HG03135 (cell line): ENCODE measurements around the gene FRMD4A.
"Not testable (repeated sequence)": the region's sequence is repeated elsewhere in the genome, so short reads cannot be mapped to it uniquely, and the experiment has no call there.

Experiments used
- ATAC-seq: cut with Tn5 transposase; IDR thresholded peaks from one replicate; pipeline ENCODE4 v1.9.1; 2021; ENCODE audit warnings: mild to moderate bottlenecking, moderate library complexity; ENCODE audit not compliant: unreplicated experiment

FRMD4A gene

DNA sequence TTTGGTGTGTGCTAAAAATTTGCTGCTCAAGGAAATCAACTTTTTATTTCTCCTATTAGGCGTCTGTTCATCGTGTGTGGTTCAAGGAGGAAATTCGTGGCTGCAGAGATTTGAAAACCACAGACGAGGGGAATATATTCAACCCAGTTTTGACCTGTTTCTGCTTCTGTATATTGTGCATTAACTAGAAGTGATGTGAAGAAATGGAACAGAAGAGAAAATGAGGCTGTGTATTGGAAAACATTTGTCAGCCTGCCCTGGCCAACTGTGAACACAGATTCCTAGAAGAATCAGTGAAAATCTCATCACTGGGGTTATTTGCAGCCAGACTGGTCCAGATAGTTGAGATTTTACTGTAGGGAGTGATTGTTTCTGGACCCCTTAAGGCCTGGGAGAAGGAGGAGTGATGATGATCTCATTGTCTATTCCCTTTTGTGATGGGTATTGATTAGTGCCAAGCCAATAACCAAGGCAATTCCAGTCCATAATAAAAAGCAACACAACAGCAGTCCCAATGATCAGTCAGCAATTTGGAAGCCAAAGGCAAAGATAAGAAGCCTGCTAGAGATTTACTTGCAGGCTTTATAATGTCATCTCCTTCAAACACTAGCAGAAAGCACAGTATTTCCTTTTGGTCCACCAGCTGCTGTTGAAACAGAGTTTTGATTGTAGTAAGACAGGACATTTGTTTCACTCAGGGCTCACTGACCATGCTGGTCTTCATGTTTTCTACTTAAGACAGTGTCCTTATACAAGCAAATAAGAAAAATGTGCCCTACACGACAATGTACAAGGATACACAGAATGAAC is 404.5 kb downstream of the FRMD4A start:
- no peak for ATAC-seq

GRCh38 chr10:13924040-13924725 is 406.5 kb downstream of the FRMD4A start:
- ATAC-seq, result no peak

- ATAC-seq, result no peak
Measured at GRCh38 chr10:13922586-13922985, 408.1 kb downstream of the FRMD4A start.

DNA sequence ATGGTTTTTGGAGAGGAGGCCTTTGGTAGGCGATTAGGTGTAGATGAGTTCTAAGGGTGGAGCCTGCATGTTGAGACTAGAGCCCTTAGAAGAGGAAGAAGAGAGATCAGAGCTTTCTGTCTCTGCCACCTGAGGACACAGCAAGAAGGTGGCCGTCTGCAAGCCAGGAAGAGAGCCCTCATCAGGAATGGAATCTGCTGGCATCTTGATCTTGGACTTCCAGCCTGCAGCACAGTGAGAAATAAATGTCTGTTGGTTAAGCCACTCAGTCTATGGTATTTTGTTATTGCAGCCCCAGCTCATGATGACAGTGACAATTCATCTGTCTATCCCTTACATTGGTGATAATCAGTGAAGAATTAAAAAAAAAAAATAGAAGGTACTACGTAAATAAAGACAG is 408.8 kb downstream of the FRMD4A start:
- ATAC-seq, result no peak

- not testable (repeated sequence) for ATAC-seq
Measured at GRCh38 chr10:13921131-13921530, 409.6 kb downstream of the FRMD4A start.

- no peak for ATAC-seq
Measured at GRCh38 chr10:13920465-13920864, 410.3 kb downstream of the FRMD4A start.

- no peak for ATAC-seq
Measured at GRCh38 chr10:13920031-13920430, 410.7 kb downstream of the FRMD4A start.

DNA sequence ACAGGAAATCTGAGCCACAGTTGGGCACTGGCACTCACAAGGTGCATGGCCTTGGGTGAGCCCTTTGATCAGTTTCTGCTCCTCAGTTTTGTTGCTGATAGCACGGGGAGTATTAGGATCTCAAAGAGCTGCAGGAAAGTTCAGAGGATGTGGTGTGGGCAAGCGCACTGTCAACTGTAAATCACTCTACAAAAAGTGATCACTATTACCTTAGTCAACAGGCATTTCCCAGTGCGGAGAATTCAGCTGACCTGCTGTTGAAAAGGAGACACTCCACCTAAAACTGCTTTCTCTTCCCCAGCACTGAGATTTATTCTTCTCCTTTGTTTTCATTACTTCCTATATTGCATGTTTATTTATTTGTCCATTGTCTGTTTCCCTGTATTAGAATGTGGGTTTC is 412.9 kb downstream of the FRMD4A start:
- no peak for ATAC-seq

- ATAC-seq, result no peak
Measured at GRCh38 chr10:13916384-13916947, 414.3 kb downstream of the FRMD4A start.

- ATAC-seq, result no peak
Measured at GRCh38 chr10:13915710-13916109, 415.0 kb downstream of the FRMD4A start.

GRCh38 chr10:13913897-13914296 is 416.8 kb downstream of the FRMD4A start:
- ATAC-seq, result no peak

DNA sequence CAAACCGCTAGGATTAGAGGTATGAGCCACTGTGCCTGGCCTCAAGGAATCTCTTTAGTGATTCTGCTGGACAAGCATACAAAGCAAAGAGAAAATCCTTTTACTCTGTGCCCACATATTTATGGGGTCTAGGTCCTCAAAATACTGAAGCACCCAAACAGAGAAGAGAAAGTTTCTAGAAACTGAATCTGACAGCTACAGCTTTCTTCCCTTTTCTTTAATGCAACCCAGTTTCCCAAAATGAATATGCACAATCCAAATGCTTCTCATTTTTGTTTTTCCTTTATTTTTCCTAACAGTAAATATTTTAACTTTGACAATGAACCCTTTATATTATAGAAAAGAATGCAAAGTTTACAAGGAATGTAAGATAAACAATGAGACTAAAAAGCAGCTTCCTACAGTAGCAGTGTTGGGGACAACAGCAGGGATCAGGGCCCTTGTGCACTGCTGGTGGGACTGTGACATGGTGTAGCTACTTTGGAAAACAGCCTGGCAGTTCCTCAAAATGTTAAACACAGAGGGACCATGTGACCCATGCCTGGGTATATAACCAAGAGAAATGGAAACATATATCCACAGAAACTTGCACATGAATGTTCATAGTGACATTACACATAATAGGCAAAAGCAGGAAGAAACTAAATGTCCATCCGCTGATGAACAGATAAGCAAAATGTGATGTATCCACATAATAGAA is 418.8 kb downstream of the FRMD4A start:
- ATAC-seq, result no peak

- no peak for ATAC-seq
Measured at GRCh38 chr10:13909516-13910258, 421.0 kb downstream of the FRMD4A start.

GRCh38 chr10:13908475-13908874 is 422.2 kb downstream of the FRMD4A start:
- no peak for ATAC-seq

- ATAC-seq, result no peak
Measured at GRCh38 chr10:13907570-13907969, 423.2 kb downstream of the FRMD4A start.

- no peak for ATAC-seq
Measured at GRCh38 chr10:13905281-13905680, 425.4 kb downstream of the FRMD4A start.

- no peak for ATAC-seq
Measured at GRCh38 chr10:13904064-13904463, 426.7 kb downstream of the FRMD4A start.

DNA sequence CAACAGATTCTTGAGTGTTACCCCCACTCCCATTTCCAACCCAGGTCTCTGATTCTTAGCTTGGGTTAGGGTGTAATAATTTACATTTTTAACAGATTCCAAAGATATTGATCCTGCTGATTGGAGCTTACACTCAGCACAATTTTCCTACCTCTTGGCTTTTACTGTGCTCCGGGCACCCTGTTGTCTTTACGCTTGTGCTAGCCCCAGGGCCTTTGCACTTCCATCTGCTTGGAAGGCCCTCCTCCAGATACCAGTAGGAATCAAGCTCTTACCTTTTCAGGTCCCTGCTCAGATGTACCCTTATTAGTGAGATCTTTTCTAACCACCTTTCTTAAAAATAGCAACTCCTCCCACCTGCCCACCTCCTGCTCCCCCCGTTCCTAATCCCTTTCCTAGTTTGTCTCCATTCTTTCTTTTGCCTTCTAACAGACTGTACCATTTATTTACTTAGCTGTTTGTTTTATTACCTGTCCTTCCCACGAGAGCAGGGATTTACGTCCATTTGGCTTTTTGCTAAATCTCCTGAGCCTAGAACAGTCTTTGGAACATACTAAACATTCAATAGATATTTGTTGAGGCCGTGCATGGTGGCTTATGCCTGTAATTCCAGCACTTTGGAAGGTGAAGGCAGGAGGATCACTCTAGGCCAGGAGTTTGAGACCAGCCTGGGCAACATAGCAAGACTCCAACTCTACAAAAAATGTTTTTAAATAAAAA is 427.7 kb downstream of the FRMD4A start:
- ATAC-seq, result no peak

GRCh38 chr10:13899941-13900340 is 430.8 kb downstream of the FRMD4A start:
- ATAC-seq, result no peak

DNA sequence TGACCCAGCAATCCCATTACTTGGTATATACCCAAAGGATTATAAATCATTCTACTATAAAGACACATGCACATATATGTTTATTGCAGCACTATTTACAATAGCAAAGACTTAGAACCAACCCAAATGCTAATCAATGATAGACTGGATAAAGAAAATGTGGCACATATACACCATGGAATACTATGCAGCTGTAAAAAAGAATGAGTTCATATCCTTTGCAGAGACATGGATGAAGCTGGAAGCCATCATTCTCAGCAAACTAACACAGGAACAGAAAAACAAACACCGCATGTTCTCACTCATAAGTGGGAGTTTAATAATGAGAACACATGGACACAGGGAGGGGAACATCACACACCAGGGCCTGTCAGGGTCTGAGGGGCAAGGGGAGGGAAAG is 434.6 kb downstream of the FRMD4A start:
- not testable (repeated sequence) for ATAC-seq
